Kidney (tissue), 14 donors: ENCODE measurements around the gene C10orf90. TPM values are rescaled to one million over a fixed set of nuclear protein-coding genes. Genes with fewer than 3 reads are reported as not detected.
A peak's percentile ranks its signal among the peaks of the same experiment; 100 is the strongest.

Experiments used
- DNase-seq, 5 donors: peaks; one replicate each; pipeline ENCODE4 v3.0.0-alpha.2; 2013 to 2020
- FAIRE-seq: peaks from 2 replicates; lab custom pipeline; 2012; peaks lifted over from hg19 to GRCh38; lab: Jason Lieb, UNC
- H3K27ac ChIP-seq, 2 donors: one replicate each; pipeline ENCODE4 v1.7.0; 2013; ENCODE audit warnings: low read depth in 2 of 2, low read length in 2 of 2, inconsistent platforms in 1 of 2
- H3K27me3 ChIP-seq: one replicate; pipeline ENCODE4 v1.7.1; 2013; ENCODE audit warnings: low read length, inconsistent platforms; ENCODE audit not compliant: control insufficient read depth, insufficient read depth
- H3K36me3 ChIP-seq, 3 donors: one replicate each; pipeline versions ENCODE4 v1.7.0 to v1.7.1; 2013; ENCODE audit warnings: low read length in 3 of 3, control low read depth in 1 of 3, inconsistent platforms in 1 of 3; ENCODE audit not compliant: insufficient read depth in 3 of 3, control insufficient read depth in 2 of 3
- H3K4me1 ChIP-seq, 3 donors: one replicate each; pipeline versions ENCODE4 v1.7.0 to v1.7.1; 2013; ENCODE audit warnings: low read length in 3 of 3, inconsistent platforms in 1 of 3, low read depth in 1 of 3; ENCODE audit not compliant: control insufficient read depth in 2 of 3, insufficient read depth in 2 of 3
- H3K4me3 ChIP-seq, 3 donors: one replicate each; pipeline versions ENCODE4 v1.7.0 to v1.8.1; 2013; ENCODE audit warnings: low read length in 3 of 3, control low read depth in 1 of 3, inconsistent platforms in 1 of 3
- H3K9ac ChIP-seq, 3 donors: one replicate each; pipeline versions ENCODE4 v1.7.0 to v1.7.1; 2013; ENCODE audit warnings: low read length in 3 of 3, control low read depth in 1 of 3, inconsistent platforms in 1 of 3
- H3K9me3 ChIP-seq, 3 donors: one replicate each; pipeline versions ENCODE4 v1.7.0 to v1.7.1; 2013; ENCODE audit warnings: low read length in 3 of 3, control low read depth in 1 of 3, inconsistent platforms in 1 of 3; ENCODE audit not compliant: control insufficient read depth in 2 of 3, insufficient read depth in 1 of 3
- intact Hi-C: fragments of 100-400 bp; cut with DNase I; formaldehyde crosslinking; loops from one replicate; pipeline ENCODE4 v1.11.1; 2022
- polyA plus RNA-seq: library from polyadenylated mRNA; stranded (reverse); fragments of 350-450 nt; fragmentation: Illumina TruSeq; extraction: RNeasy Lipid Tissue Mini Kit (QIAGEN cat#74804); gene quantifications from one replicate; pipeline ENCODE4 v1.2.3, GENCODE V29; 2014; ENCODE audit warnings: low read depth, low replicate concordance; ENCODE audit not compliant: insufficient read depth
- total RNA-seq: library from RNA; stranded (reverse); fragmentation: NEBNext Ultra II Directional; extraction: Animal tissue kit (Norgen Biotek cat#: 25700); gene quantifications from one replicate; pipeline ENCODE4 v1.2.1, GENCODE V29; 2021
- TF ChIP-seq, protein P1 (sequence below): IDR thresholded peaks from 3 replicates; pipeline ENCODE4 v1.5.1; 2012; ENCODE audit warnings: mild to moderate bottlenecking, moderate library complexity, borderline replicate concordance; ENCODE audit not compliant: insufficient read depth; ENCODE audit errors: extremely low read depth
- donor health status: control.
- donor health status: control.
- donor health status: control.
- donor health status: control.
- donor health status: control.
- donor health status: DM: yes; HTN: yes; CAD: no.
- donor health status: Normal renal cell carcinoma (clear cell type).

The C10orf90 gene
- total and polyA plus RNA-seq, 2 donors from 2014 or later = 0.30 TPM; not detected in 1

GRCh38 chr10:126536656-126537055 lies 133.8 kb downstream of the C10orf90 start:
- FAIRE-seq (no peak), DNase-seq (no peak)
- TF ChIP-seq, protein P1, sequence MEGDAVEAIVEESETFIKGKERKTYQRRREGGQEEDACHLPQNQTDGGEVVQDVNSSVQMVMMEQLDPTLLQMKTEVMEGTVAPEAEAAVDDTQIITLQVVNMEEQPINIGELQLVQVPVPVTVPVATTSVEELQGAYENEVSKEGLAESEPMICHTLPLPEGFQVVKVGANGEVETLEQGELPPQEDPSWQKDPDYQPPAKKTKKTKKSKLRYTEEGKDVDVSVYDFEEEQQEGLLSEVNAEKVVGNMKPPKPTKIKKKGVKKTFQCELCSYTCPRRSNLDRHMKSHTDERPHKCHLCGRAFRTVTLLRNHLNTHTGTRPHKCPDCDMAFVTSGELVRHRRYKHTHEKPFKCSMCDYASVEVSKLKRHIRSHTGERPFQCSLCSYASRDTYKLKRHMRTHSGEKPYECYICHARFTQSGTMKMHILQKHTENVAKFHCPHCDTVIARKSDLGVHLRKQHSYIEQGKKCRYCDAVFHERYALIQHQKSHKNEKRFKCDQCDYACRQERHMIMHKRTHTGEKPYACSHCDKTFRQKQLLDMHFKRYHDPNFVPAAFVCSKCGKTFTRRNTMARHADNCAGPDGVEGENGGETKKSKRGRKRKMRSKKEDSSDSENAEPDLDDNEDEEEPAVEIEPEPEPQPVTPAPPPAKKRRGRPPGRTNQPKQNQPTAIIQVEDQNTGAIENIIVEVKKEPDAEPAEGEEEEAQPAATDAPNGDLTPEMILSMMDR = no peak
- Histone ChIP-seq H3K4me3 (no peak overlapping the region), H3K27ac (no peak overlapping the region), H3K9me3 (no peaks in the 10 kb centered on the region), H3K4me1 (no peaks in the 10 kb centered on the region), H3K27me3 (no peaks in the 10 kb centered on the region), H3K9ac (no peak overlapping the region), H3K36me3 (no peaks in the 10 kb centered on the region)
- intact Hi-C loops = no loop called here

- Histone ChIP-seq H3K27ac (no peak overlapping the region), H3K4me1 (no peaks in the 10 kb centered on the region), H3K9ac (no peak overlapping the region), H3K36me3 (no peaks in the 10 kb centered on the region), H3K27me3 (no peaks in the 10 kb centered on the region), H3K4me3 (no peak overlapping the region), H3K9me3 (no peaks in the 10 kb centered on the region)
- FAIRE-seq = no peak
- DNase-seq = peak in 3 of 5 donors; percentile 31 to 75 (median 58)
- TF ChIP-seq, protein P1 = no peak
- intact Hi-C loops = no loop called here
Measured at GRCh38 chr10:126536148-126536547, 134.3 kb downstream of the C10orf90 start.

DNA sequence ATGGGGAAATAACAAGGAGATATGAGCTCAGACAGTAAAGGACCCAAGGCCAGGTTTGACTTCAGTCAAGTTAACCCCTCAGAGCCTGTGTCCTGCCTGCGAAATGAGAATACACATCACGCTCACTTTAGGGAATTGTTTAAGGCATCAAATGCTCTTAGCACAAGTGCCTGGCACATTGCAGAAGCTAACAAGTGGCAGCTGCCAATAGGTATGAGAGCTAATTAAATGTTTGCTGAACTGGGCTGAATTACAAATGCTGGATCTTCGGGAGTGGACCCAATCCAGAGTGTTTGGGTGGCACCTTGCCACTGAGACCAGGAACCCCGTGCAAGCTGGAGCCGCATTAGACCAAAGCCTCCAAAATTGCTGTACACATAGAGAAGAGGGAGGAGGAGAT lies 136.8 kb downstream of the C10orf90 start:
- Histone ChIP-seq H3K27ac (no peak overlapping the region), H3K4me3 (no peak overlapping the region), H3K9ac (no peak overlapping the region), H3K4me1 (no peaks in the 10 kb centered on the region), H3K27me3 (no peaks in the 10 kb centered on the region), H3K36me3 (no peaks in the 10 kb centered on the region), H3K9me3 (no peaks in the 10 kb centered on the region)
- DNase-seq (no peak), FAIRE-seq (no peak)
- TF ChIP-seq, protein P1 = no peak
- intact Hi-C loops = no loop called here

DNA sequence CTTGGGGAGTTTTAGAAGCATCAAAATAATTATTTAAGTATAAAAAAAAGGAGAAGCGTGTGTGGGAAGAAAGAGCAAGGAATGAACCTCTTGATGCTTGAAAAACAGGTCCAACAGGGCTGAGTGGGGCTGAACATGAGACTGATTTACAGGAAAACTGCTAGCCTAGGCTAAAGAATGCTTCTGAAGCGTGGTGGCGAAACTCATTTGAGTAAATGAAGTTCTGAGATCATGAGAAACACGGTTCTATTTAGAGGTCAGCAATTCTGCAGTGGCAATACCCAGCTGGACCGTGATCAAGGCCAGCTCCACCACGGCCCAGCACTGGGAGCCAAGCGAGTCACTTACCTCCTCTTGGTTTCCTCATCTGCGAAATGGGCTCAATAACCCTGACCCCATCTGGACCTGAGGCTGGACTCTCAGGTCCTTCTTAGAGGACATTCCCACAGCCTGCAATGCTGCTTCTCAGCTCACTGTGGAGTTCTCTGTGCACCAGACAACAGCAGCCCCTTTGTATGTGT lies 142.1 kb downstream of the C10orf90 start:
- H3K27me3 ChIP-seq = no peaks in the 10 kb centered on the region
- no peaks in the 10 kb centered on the region for H3K4me1 ChIP-seq
- no peak for FAIRE-seq
- TF ChIP-seq, protein P1 = no peak
- H3K4me3 ChIP-seq = no peak overlapping the region
- intact Hi-C loops = no loop called here
- no peaks in the 10 kb centered on the region for H3K36me3 ChIP-seq
- no peak overlapping the region for H3K27ac ChIP-seq
- H3K9me3 ChIP-seq = no peaks in the 10 kb centered on the region
- H3K9ac ChIP-seq = no peak overlapping the region
- DNase-seq = peak in 2 of 5 donors; percentile 15 to 31
